A673 (cell line): ENCODE results near the gene PLOD2. TPM values are rescaled to one million over a fixed set of nuclear protein-coding genes. Genes with fewer than 3 reads are reported as not detected.

Experiments
- BruUV-seq: library from RNA; stranded (reverse); fragments of 400-500 nt; replicated peaks from 2 replicates; lab custom pipeline; 2021; lab: Mats Ljungman, UMichigan
- CTCF ChIA-PET: fragments of 300-600 bp; sonication (Branson Sonifier 250); formaldehyde crosslinking; loops from one replicate; lab custom pipeline; 2022; ENCODE audit warnings: antibody characterized with exemption; lab: Charles Lee
- POLR2A ChIA-PET: fragments of 300-600 bp; sonication (Branson Sonifier 250); formaldehyde crosslinking; loops from one replicate; lab custom pipeline; 2022; ENCODE audit warnings: antibody characterized with exemption; ENCODE audit not compliant: low non-redundant PET; lab: Charles Lee
- DNase-seq: peaks from one replicate; pipeline ENCODE4 v3.0.0-alpha.2; 2015; ENCODE audit warnings: low spot score
- H3K27ac ChIP-seq: fragments of 200-600 bp; sonication (generic); 2 replicates; pipeline ENCODE4 v1.5.1; 2016; ENCODE audit warnings: mixed run types, low read depth, mild to moderate bottlenecking, mixed read lengths, antibody characterized with exemption, low read length; ENCODE audit not compliant: poor library complexity, severe bottlenecking
- H3K27me3 ChIP-seq: fragments of 200-600 bp; sonication (generic); replicated peaks from 2 replicates; pipeline ENCODE4 v1.6.1; 2017; ENCODE audit warnings: mixed run types, low read depth, mild to moderate bottlenecking, mixed read lengths, antibody characterized with exemption, low read length; ENCODE audit not compliant: insufficient read depth, poor library complexity
- H3K36me3 ChIP-seq: fragments of 200-600 bp; sonication (generic); 2 replicates; pipeline ENCODE4 v1.6.1; 2016; ENCODE audit warnings: mixed run types, mild to moderate bottlenecking, mixed read lengths, antibody characterized with exemption, low read length; ENCODE audit not compliant: insufficient read depth, poor library complexity, severe bottlenecking
- H3K4me1 ChIP-seq: fragments of 200-600 bp; sonication (generic); 2 replicates; pipeline ENCODE4 v1.6.1; 2017; ENCODE audit warnings: mixed run types, mild to moderate bottlenecking, mixed read lengths, antibody characterized with exemption, low read length; ENCODE audit not compliant: insufficient read depth, poor library complexity, severe bottlenecking
- H3K4me3 ChIP-seq: fragments of 200-600 bp; sonication (generic); 2 replicates; pipeline ENCODE4 v1.5.1; 2016; ENCODE audit warnings: low read depth, mixed run types, mild to moderate bottlenecking, mixed read lengths, low read length; ENCODE audit not compliant: poor library complexity, severe bottlenecking
- H3K9me3 ChIP-seq: fragments of 200-600 bp; sonication (generic); 2 replicates; pipeline ENCODE4 v1.6.1; 2016; ENCODE audit warnings: mixed run types, low read depth, mild to moderate bottlenecking, mixed read lengths, antibody characterized with exemption, low read length; ENCODE audit not compliant: poor library complexity, severe bottlenecking
- CTCF ChIP-seq: fragments of 300-800, 200-600 bp; sonication (generic); conservative IDR thresholded peaks from 2 replicates; pipeline ENCODE4 v1.5.1; 2017; ENCODE audit warnings: low read depth, mild to moderate bottlenecking, antibody characterized with exemption, low read length, moderate library complexity, mixed read lengths
- EZH2 ChIP-seq: fragments of 200-600 bp; sonication (generic); IDR thresholded peaks from 2 replicates; pipeline ENCODE4 v1.6.1; 2017; ENCODE audit warnings: borderline replicate concordance, low read depth, mild to moderate bottlenecking, mixed read lengths, antibody characterized with exemption, low read length; ENCODE audit not compliant: poor library complexity, severe bottlenecking
- intact Hi-C: fragments of 100-400 bp; cut with micrococcal nuclease; formaldehyde crosslinking; loops from one replicate; pipeline ENCODE4 v1.10.0; 2022; ENCODE audit not compliant: unreplicated experiment
- total RNA-seq: library from RNA; stranded (reverse); gene quantifications from 2 replicates; pipeline ENCODE4 v1.2.3, GENCODE V29; 2021

Gene PLOD2
- total RNA-seq, 1 experiment from 2014 or later: 34.6 TPM

- BruUV-seq: no TSS peak
- Histone ChIP-seq H3K4me3 (no peak overlapping the region), H3K36me3 (no peaks in the 10 kb centered on the region), H3K27ac (no peak overlapping the region), H3K4me1 (no peaks in the 10 kb centered on the region), H3K9me3 (no peaks in the 10 kb centered on the region), H3K27me3 (no peaks in the 10 kb centered on the region)
- CTCF ChIA-PET: no interaction called here
- intact Hi-C loops: no loop called here
- no peak for TF ChIP-seq EZH2
- no peak for TF ChIP-seq CTCF
- POLR2A ChIA-PET: no interaction called here
- peak; percentile 42 for DNase-seq
These were observed 35.0 kb downstream of the PLOD2 start for GRCh38 chr3:146125951-146126350.

GRCh38 chr3:146124126-146124801 lies 36.7 kb downstream of the PLOD2 start:
- no TSS peak for BruUV-seq
- TF ChIP-seq EZH2: no peak
- TF ChIP-seq CTCF: no peak

GRCh38 chr3:146117406-146118285 lies 43.3 kb downstream of the PLOD2 start:
- Histone ChIP-seq H3K36me3 (no peaks in the 10 kb centered on the region), H3K27me3 (no peaks in the 10 kb centered on the region), H3K4me1 (no peaks in the 10 kb centered on the region), H3K4me3 (no peak overlapping the region), H3K27ac (no peak overlapping the region), H3K9me3 (no peaks in the 10 kb centered on the region)
- intact Hi-C loops: no loop called here
- DNase-seq: no peak
- BruUV-seq: no TSS peak
- TF ChIP-seq EZH2: no peak
- no peak for TF ChIP-seq CTCF
- ChIA-PET POLR2A (no interaction called here), CTCF (no interaction called here)

More at GRCh38 chr3:146124126-146124801, 36.7 kb downstream of the PLOD2 start:
- DNase-seq: no peak
- no peaks in the 10 kb centered on the region for H3K36me3 ChIP-seq
- POLR2A ChIA-PET: no interaction called here
- H3K4me1 ChIP-seq: no peaks in the 10 kb centered on the region
- intact Hi-C loops: no loop called here
- CTCF ChIA-PET: no interaction called here
- no peak overlapping the region for H3K4me3 ChIP-seq
- H3K9me3 ChIP-seq: no peaks in the 10 kb centered on the region
- no peak overlapping the region for H3K27ac ChIP-seq
- no peaks in the 10 kb centered on the region for H3K27me3 ChIP-seq
